Fibroblast of skin of left biceps (primary cell): ENCODE results near the gene MYADM.

Experiments
- DNase-seq, 2 experiments: peaks; one replicate each; pipeline ENCODE4 v3.0.0-alpha.2; 2013; ENCODE audit warnings: low read depth in 2 of 2

Gene MYADM

GRCh38 chr19:53915000-53915399 is 47.3 kb downstream of the MYADM start:
- DNase-seq: no peak

- DNase-seq: no peak
These were observed 48.3 kb downstream of the MYADM start for GRCh38 chr19:53916004-53916403.

- no peak for DNase-seq
These were observed 49.7 kb downstream of the MYADM start for GRCh38 chr19:53917356-53917755.
